ENCODE results near the gene VWC2L.

DNA sequence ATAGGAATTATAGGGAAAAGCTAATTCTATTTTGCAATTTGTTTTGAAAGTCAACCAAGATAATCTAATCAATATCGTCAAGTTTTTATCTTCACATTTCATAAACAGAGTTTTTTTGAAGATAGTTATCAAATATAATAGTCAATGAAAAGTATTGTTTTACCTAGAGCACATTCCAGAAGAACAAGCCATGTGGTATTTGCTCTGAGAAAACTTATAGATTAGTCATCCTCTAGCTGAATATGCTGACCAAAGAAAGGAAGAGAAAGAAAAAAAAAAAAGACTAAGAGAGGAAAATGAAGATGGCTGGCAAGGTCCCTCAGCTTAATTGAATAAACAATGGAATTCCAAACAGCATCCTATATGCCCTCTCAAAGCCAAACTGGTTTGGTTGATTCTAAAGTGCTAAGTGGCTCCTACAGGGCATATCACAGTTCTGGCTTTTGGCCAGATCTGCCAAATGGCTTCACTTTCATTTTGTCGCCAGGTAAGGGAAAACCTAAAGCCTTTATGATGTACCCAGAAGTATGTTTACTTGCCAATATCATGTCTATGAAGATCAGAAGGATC lies 132.6 kb downstream of the VWC2L start:
- no peak for TF ChIP-seq POLR2A (IDR thresholded peaks at IDR 0.05)
- TF ChIP-seq, protein P1, sequence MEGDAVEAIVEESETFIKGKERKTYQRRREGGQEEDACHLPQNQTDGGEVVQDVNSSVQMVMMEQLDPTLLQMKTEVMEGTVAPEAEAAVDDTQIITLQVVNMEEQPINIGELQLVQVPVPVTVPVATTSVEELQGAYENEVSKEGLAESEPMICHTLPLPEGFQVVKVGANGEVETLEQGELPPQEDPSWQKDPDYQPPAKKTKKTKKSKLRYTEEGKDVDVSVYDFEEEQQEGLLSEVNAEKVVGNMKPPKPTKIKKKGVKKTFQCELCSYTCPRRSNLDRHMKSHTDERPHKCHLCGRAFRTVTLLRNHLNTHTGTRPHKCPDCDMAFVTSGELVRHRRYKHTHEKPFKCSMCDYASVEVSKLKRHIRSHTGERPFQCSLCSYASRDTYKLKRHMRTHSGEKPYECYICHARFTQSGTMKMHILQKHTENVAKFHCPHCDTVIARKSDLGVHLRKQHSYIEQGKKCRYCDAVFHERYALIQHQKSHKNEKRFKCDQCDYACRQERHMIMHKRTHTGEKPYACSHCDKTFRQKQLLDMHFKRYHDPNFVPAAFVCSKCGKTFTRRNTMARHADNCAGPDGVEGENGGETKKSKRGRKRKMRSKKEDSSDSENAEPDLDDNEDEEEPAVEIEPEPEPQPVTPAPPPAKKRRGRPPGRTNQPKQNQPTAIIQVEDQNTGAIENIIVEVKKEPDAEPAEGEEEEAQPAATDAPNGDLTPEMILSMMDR (IDR thresholded peaks at IDR 0.05) = no peak
